RWPE1 (cell line): ENCODE data around the gene KRT8.

Source experiments
- CTCF ChIA-PET: fragments of 350-600 bp; sonication (Branson Sonifier 250); formaldehyde crosslinking; extraction: SDS; loops from one replicate; lab custom pipeline; 2021; lab: Yijun Ruan, JAX
- POLR2A ChIA-PET: fragments of 400-600 bp; formaldehyde crosslinking; extraction: SDS; loops from one replicate; lab custom pipeline; 2020; ENCODE audit warnings: antibody characterized with exemption; ENCODE audit not compliant: low non-redundant PET; lab: Yijun Ruan, JAX
- DNase-seq: peaks from one replicate; pipeline ENCODE4 v3.0.0; 2012; ENCODE audit warnings: low spot score
- H3K27ac ChIP-seq: fragments of 450-650 bp; 2 replicates; pipeline ENCODE4 v1.5.1; 2017
- TF ChIP-seq, protein P1 (sequence below): fragments of 450-650 bp; conservative IDR thresholded peaks from 2 replicates; pipeline ENCODE4 v1.5.1; 2017; ENCODE audit warnings: low read depth, mild to moderate bottlenecking

KRT8 gene

GRCh38 chr12:52879394-52880351 lies 25.2 kb downstream of the KRT8 start:
- H3K27ac ChIP-seq = peak overlapping the region; percentile 100
- ChIA-PET POLR2A (interaction anchor here (0.6 to 1.0 kb wide), 2 partner anchors 359 to 507 kb away, joined by 3 read pairs; partner anchors contain the start of gene KRT5), CTCF (interaction anchor here (0.5 to 3.8 kb wide), 63 partner anchors 10 to 741 kb away, joined by 3 to 39 read pairs (median 4); partner anchors contain the start of genes KRT1, KRT5, KRT74 and KRT76)
- TF ChIP-seq, protein P1, sequence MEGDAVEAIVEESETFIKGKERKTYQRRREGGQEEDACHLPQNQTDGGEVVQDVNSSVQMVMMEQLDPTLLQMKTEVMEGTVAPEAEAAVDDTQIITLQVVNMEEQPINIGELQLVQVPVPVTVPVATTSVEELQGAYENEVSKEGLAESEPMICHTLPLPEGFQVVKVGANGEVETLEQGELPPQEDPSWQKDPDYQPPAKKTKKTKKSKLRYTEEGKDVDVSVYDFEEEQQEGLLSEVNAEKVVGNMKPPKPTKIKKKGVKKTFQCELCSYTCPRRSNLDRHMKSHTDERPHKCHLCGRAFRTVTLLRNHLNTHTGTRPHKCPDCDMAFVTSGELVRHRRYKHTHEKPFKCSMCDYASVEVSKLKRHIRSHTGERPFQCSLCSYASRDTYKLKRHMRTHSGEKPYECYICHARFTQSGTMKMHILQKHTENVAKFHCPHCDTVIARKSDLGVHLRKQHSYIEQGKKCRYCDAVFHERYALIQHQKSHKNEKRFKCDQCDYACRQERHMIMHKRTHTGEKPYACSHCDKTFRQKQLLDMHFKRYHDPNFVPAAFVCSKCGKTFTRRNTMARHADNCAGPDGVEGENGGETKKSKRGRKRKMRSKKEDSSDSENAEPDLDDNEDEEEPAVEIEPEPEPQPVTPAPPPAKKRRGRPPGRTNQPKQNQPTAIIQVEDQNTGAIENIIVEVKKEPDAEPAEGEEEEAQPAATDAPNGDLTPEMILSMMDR = peak; percentile 82
- DNase-seq = peak; percentile 78

- TF ChIP-seq, protein P1 = no peak
- ChIA-PET POLR2A (interaction anchor here (0.7 to 1.0 kb wide), 2 partner anchors 295 to 506 kb away, joined by 3 to 5 read pairs; no protein-coding TSS in a partner anchor), CTCF (interaction anchor here (0.5 to 3.8 kb wide), 39 partner anchors 9 to 738 kb away, joined by 3 to 39 read pairs (median 4); partner anchors contain the start of genes KRT5, KRT74 and KRT8)
- DNase-seq = no peak
- peak overlapping the region; percentile 100 for H3K27ac ChIP-seq
Observed at GRCh38 chr12:52878507-52879393, 26.1 kb downstream of the KRT8 start.

DNA sequence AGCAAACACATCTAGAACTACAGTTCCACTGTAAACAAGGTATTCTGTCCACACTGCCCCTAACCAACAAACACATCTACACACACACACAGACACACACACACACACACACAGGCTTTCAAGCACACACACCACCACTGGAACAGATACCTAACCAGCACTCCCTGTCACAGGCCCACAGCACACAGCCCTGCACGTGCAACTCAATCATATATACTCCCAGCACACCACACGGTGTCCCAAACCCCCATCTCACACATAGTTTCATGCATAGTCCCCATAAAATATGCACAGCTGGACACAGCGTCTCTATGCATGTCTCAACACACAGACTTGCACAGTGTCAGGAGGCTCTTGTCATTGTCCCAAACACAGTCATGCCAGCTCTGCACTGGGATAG lies 27.6 kb downstream of the KRT8 start:
- CTCF ChIA-PET = interaction anchor here (0.6 to 3.8 kb wide), 4 partner anchors 12 to 505 kb away, joined by 3 to 25 read pairs (median 4); no protein-coding TSS in a partner anchor
- TF ChIP-seq, protein P1 = no peak
- H3K27ac ChIP-seq = peak overlapping the region; percentile 100
- no peak for DNase-seq
- POLR2A ChIA-PET = interaction anchor here (0.6 kb wide), 1 partner anchor 733 kb away, joined by 3 read pairs; no protein-coding TSS in a partner anchor

- CTCF ChIA-PET = interaction anchor here (0.6 to 2.2 kb wide), 3 partner anchors 105 to 504 kb away, joined by 3 to 6 read pairs (median 4); no protein-coding TSS in a partner anchor
- DNase-seq = peak; percentile 77
- POLR2A ChIA-PET = no interaction called here
- peak overlapping the region; percentile 100 for H3K27ac ChIP-seq
- TF ChIP-seq, protein P1 = no peak
Observed at GRCh38 chr12:52876372-52876771, 28.5 kb downstream of the KRT8 start.

DNA sequence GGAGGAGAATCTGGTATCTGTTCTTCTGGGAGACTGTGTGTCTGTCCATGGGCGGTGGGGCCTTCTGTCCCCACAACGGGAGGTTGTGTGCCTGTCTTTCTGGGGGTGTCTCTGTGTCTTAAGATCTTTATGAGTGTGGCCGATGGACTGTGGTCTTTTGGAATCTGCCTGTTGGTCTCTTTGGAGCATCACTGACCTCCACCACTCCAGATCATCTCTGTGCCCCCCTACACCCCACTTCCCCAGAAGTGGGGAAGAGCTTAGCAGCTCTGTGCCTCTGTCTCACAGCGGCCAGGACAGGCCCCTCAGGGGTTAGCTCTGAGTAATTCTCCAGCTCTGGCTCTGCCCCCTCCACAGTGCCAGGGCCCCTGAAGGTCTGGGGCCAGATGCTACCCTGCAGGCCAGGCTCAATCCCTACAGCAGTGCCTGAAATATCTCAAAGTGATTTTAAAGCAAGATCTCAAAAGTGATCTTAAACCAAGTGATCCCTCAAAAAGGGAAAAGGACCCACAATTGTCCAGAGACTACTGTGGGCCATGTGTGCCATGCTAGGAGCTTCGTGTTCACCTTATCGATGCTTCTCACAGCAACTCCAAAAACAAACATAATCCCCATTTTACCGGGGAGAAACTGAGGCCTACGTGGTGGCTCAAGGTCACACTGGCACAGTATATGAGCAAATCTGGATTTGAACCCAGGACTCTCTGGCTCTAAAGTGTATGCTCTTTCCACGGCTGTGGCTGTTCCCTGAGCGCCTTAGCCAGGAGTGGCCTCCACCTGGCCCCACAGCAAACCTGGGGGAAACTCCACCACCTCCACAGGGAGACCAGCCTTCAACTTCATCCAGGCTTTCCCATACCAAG lies 30.1 kb downstream of the KRT8 start:
- no peak for DNase-seq
- ChIA-PET CTCF (interaction anchor here (0.8 kb wide), 1 partner anchor 731 kb away, joined by 3 read pairs; no protein-coding TSS in a partner anchor), POLR2A (interaction anchor here (0.5 to 1.3 kb wide), 3 partner anchors 295 to 722 kb away, joined by 3 to 5 read pairs (median 3); partner anchors contain the start of gene KRT5)
- TF ChIP-seq, protein P1 = no peak
- H3K27ac ChIP-seq = peak overlapping the region; percentile 100
